C4-2B (cell line): ENCODE measurements around the gene GPR17.
A peak's percentile ranks its signal among the peaks of the same experiment; 100 is the strongest.

Source experiments
- H3K27ac ChIP-seq: fragments of 450-650 bp; 2 replicates; pipeline ENCODE4 v1.5.1; 2017
- CTCF ChIP-seq: fragments of 450-650 bp; conservative IDR thresholded peaks from 2 replicates; pipeline ENCODE4 v1.5.1; 2017; ENCODE audit warnings: mild to moderate bottlenecking
- ZFX ChIP-seq: fragments of 450-650 bp; IDR thresholded peaks from 2 replicates; pipeline ENCODE4 v1.6.1; 2017

GPR17 gene

GRCh38 chr2:127609818-127610217, 36.1 kb upstream of the GPR17 start:
- H3K27ac ChIP-seq = no peak overlapping the region
- TF ChIP-seq CTCF (no peak), ZFX (no peak)

- no peak overlapping the region for H3K27ac ChIP-seq
- TF ChIP-seq CTCF = no peak
- no peak for TF ChIP-seq ZFX
Measured at GRCh38 chr2:127610561-127610960, 35.4 kb upstream of the GPR17 start.

- TF ChIP-seq CTCF = no peak
Measured at GRCh38 chr2:127611076-127611925, 34.7 kb upstream of the GPR17 start.

GRCh38 chr2:127612111-127612822, 33.7 kb upstream of the GPR17 start:
- no peak for TF ChIP-seq CTCF
- no peak for TF ChIP-seq ZFX
- H3K27ac ChIP-seq = no peak overlapping the region

More at GRCh38 chr2:127611076-127611925, 34.7 kb upstream of the GPR17 start:
- no peak overlapping the region for H3K27ac ChIP-seq

GRCh38 chr2:127614246-127614645, 31.7 kb upstream of the GPR17 start:
- no peak overlapping the region for H3K27ac ChIP-seq
- TF ChIP-seq ZFX = no peak
- TF ChIP-seq CTCF = no peak

GRCh38 chr2:127614731-127615130, 31.2 kb upstream of the GPR17 start:
- no peak for TF ChIP-seq CTCF
- no peak for TF ChIP-seq ZFX
- H3K27ac ChIP-seq = peak overlapping the region; percentile 52

- H3K27ac ChIP-seq = peak overlapping the region; percentile 52
- TF ChIP-seq ZFX (no peak), CTCF (no peak)
Measured at GRCh38 chr2:127615511-127616166, 30.3 kb upstream of the GPR17 start.
